Transverse colon (tissue), 4 donors: ENCODE measurements around the gene FAXDC2. TPM values are rescaled to one million over a fixed set of nuclear protein-coding genes. Genes with fewer than 3 reads are reported as not detected.

Source experiments
- DNase-seq: peaks from one replicate; pipeline ENCODE4 v3.0.0-alpha.2; 2019
- H3K27ac ChIP-seq, 4 donors: fragments of 200-600 bp; sonication (generic); 2 replicates each; pipeline ENCODE4 v1.5.1; 2016 to 2018; ENCODE audit warnings: inconsistent platforms in 4 of 4
- H3K27me3 ChIP-seq: fragments of 200-600 bp; sonication (generic); 2 replicates; pipeline ENCODE4 v1.5.1; 2017; ENCODE audit warnings: inconsistent platforms
- H3K36me3 ChIP-seq, 4 donors: fragments of 200-600 bp; sonication (generic); 2 replicates each; pipeline ENCODE4 v1.5.1; 2017 to 2019; ENCODE audit warnings: inconsistent platforms in 4 of 4
- H3K4me1 ChIP-seq, 4 donors: fragments of 200-600 bp; sonication (generic); 2 replicates each; pipeline ENCODE4 v1.5.1; 2017 to 2020; ENCODE audit warnings: inconsistent platforms in 4 of 4
- H3K4me3 ChIP-seq, 4 donors: fragments of 200-600 bp; sonication (generic); 1 replicate in 1 of 4; 2 replicates in 3 of 4; pipeline versions ENCODE4 v1.5.1 to v1.6.1; 2017 to 2019; ENCODE audit warnings: inconsistent platforms in 4 of 4
- H3K9me3 ChIP-seq, 2 donors: fragments of 200-600 bp; sonication (generic); 2 replicates each; pipeline ENCODE4 v1.5.1; 2017 to 2019; ENCODE audit warnings: inconsistent platforms in 2 of 2
- EP300 ChIP-seq: sonication (generic); formaldehyde crosslinking; IDR thresholded peaks from one replicate; pipeline ENCODE4 v1.6.1; 2017; ENCODE audit warnings: antibody characterized with exemption, low read depth
- POLR2A ChIP-seq: fragments of 450-650 bp; IDR thresholded peaks from one replicate; pipeline ENCODE4 v1.6.1; 2016; ENCODE audit warnings: antibody characterized with exemption, mild to moderate bottlenecking, moderate library complexity
- POLR2AphosphoS5 ChIP-seq, 3 donors: sonication (generic); formaldehyde crosslinking; IDR thresholded peaks; one replicate each; pipeline ENCODE4 v1.6.1; 2016; ENCODE audit warnings: antibody characterized with exemption in 3 of 3
- WGBS, 2 donors: methylation state at CpG; one replicate each; pipeline ENCODE4 v1.1.5; 2018; ENCODE audit warnings: low coverage in 1 of 2; 5-methylcytosine and 5-hydroxymethylcytosine counted together
- in situ Hi-C, 4 donors: fragments of 200-750 bp; cut with MboI; loops; one replicate each; pipeline versions ENCODE4 v1.15.0 to v1.15.1; 2017; ENCODE audit warnings: low sequenced_read_pairs in 3 of 4, low pct_ligation_motif_present in 1 of 4, low pct_unique_long_range_greater_than_20kb in 1 of 4
- intact Hi-C: fragments of 100-400 bp; cut with DNase I; formaldehyde crosslinking; loops from one replicate; pipeline ENCODE4 v1.15.1; 2023; ENCODE audit warnings: low total_unique reads
- total RNA-seq, 4 donors: library from RNA; depleted of rRNA; stranded (reverse); fragments of >200 nt; gene quantifications; one replicate each; pipeline ENCODE4 v1.1.0, GENCODE V29; 2016
- TF ChIP-seq, protein P1 (sequence below), 5 experiments: fragments of 200-600 bp in 3 of 5; fragments of 450-650 bp in 2 of 5; sonication (generic) in 3 of 5; IDR thresholded peaks; 1 replicate in 2 of 5; 2 replicates in 3 of 5; pipeline ENCODE4 v1.5.1; 2016 to 2017; ENCODE audit warnings: antibody characterized with exemption in 5 of 5, inconsistent platforms in 3 of 5, mild to moderate bottlenecking in 2 of 5, moderate library complexity in 1 of 5

The FAXDC2 gene
- total RNA-seq, 4 donors from 2014 or later: 10.3 to 54.8 (median 27.4) TPM

GRCh38 chr5:154778534-154778933 is 71.9 kb downstream of the FAXDC2 start:
- Histone ChIP-seq H3K4me1 (peaks cover 14 to 56% (median 29%) of the 10 kb centered on the region in 4 donors), H3K9me3 (no peaks in the 10 kb centered on the region), H3K4me3 (no peak overlapping the region), H3K27ac (no peak overlapping the region), H3K27me3 (no peaks in the 10 kb centered on the region), H3K36me3 (no peaks in the 10 kb centered on the region)
- DNase-seq: no peak
- intact Hi-C loops: no loop called here
- TF ChIP-seq, protein P1, sequence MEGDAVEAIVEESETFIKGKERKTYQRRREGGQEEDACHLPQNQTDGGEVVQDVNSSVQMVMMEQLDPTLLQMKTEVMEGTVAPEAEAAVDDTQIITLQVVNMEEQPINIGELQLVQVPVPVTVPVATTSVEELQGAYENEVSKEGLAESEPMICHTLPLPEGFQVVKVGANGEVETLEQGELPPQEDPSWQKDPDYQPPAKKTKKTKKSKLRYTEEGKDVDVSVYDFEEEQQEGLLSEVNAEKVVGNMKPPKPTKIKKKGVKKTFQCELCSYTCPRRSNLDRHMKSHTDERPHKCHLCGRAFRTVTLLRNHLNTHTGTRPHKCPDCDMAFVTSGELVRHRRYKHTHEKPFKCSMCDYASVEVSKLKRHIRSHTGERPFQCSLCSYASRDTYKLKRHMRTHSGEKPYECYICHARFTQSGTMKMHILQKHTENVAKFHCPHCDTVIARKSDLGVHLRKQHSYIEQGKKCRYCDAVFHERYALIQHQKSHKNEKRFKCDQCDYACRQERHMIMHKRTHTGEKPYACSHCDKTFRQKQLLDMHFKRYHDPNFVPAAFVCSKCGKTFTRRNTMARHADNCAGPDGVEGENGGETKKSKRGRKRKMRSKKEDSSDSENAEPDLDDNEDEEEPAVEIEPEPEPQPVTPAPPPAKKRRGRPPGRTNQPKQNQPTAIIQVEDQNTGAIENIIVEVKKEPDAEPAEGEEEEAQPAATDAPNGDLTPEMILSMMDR (IDR thresholded peaks at IDR 0.05): no peak
- TF ChIP-seq POLR2A (no peak), EP300 (no peak), POLR2AphosphoS5 (IDR thresholded peaks at IDR 0.05) (no peak)
- in situ Hi-C loops: no loop called here
- 86 to 95% methylated on average over 1 to 2 of the region's 2 CpGs for WGBS, 2 donors

- Histone ChIP-seq H3K9me3 (no peaks in the 10 kb centered on the region), H3K4me3 (no peak overlapping the region), H3K27ac (no peak overlapping the region), H3K27me3 (no peaks in the 10 kb centered on the region), H3K36me3 (no peaks in the 10 kb centered on the region), H3K4me1 (peaks cover 6 to 53% (median 26%) of the 10 kb centered on the region in 4 donors)
- TF ChIP-seq EP300 (no peak), POLR2AphosphoS5 (IDR thresholded peaks at IDR 0.05) (no peak), POLR2A (no peak)
- TF ChIP-seq, protein P1 (IDR thresholded peaks at IDR 0.05): no peak
- intact Hi-C loops: no loop called here
- 57 to 86% methylated on average over 1 of the region's 1 CpG for WGBS, 2 donors
- in situ Hi-C loops: no loop called here
- DNase-seq: no peak
Measured at GRCh38 chr5:154776167-154776566, 74.2 kb downstream of the FAXDC2 start.

DNA sequence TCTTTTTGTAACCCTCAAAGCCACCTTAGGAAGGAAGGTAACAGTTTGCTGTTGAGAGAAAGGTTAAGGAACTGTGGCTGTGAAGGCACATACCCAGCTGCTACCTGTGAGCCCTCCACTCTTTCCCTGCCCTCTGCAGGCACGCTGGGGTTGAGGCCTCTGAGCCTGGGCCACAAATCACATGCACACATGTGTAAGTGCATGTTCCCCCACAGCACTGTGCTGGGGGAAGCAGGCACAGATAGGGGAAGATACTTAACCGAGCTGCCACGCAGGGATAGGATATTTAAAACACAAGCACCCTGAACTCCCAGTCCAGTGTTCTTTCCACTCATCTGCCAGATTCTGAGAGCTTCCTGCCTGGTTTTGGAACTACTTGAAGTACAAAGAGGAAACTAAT is 77.1 kb downstream of the FAXDC2 start:
- intact Hi-C loops (no loop called here), in situ Hi-C loops (no loop called here)
- DNase-seq: no peak
- WGBS, 2 donors: 88% methylated on average over 3 of the region's 3 CpGs; no CpG with 5 or more reads in 1 of the 2 donors
- Histone ChIP-seq H3K27me3 (no peaks in the 10 kb centered on the region), H3K4me3 (no peak overlapping the region), H3K36me3 (no peaks in the 10 kb centered on the region), H3K4me1 (peaks cover 24 to 61% (median 36%) of the 10 kb centered on the region in 4 donors), H3K27ac (no peak overlapping the region), H3K9me3 (no peaks in the 10 kb centered on the region)
- TF ChIP-seq POLR2A (no peak), POLR2AphosphoS5 (IDR thresholded peaks at IDR 0.05) (no peak), EP300 (no peak)
- TF ChIP-seq, protein P1 (IDR thresholded peaks at IDR 0.05): no peak

DNA sequence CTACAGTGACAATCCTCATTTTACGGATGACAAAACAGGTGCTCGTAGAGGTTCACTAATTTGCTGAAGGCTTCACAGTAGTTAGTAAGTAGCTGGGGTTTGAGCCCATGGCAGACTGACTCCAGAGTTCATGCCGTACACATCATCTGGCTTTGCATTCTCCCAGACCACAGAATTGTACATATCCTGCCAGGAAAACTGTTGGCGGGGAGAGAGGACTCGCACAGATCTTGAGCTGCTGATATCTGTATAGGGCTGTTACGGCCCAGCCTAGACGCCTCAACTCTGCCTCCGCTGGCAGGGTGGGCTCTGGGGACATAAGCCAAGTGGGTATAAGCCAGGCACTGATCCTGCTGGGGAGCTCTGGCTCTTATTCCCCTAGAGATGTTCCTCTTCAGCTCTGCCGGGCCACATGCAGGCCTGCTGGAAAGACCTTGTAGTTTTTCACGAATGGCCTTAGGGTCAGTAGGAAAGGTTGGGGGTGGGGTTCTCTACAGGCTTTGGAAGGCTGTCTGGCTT is 79.0 kb downstream of the FAXDC2 start:
- DNase-seq: no peak
- intact Hi-C loops: no loop called here
- in situ Hi-C loops: no loop called here
- TF ChIP-seq, protein P1 (IDR thresholded peaks at IDR 0.05): no peak
- TF ChIP-seq POLR2A: no peak
- no peak for TF ChIP-seq POLR2AphosphoS5 (IDR thresholded peaks at IDR 0.05)
- TF ChIP-seq EP300: no peak
- H3K4me3 ChIP-seq: no peak overlapping the region
- 53 to 80% methylated on average over 1 to 10 of the region's 10 CpGs for WGBS, 2 donors
- no peaks in the 10 kb centered on the region for H3K36me3 ChIP-seq
- H3K4me1 ChIP-seq: peaks cover 38 to 77% (median 47%) of the 10 kb centered on the region in 4 donors
- H3K27ac ChIP-seq: peak overlapping the region; percentile 50 to 63 (median 55)
- H3K27me3 ChIP-seq: no peaks in the 10 kb centered on the region
- no peaks in the 10 kb centered on the region for H3K9me3 ChIP-seq
